Nephron progenitor cell (in vitro differentiated cells): ENCODE data around the gene SMYD2.

Source experiments
- DNase-seq: peaks from one replicate; pipeline ENCODE4 v3.0.0; 2021
- H3K27ac Mint-ChIP-seq: 2 replicates; pipeline ENCODE4 v1.8.0; 2021; ENCODE audit warnings: mild to moderate bottlenecking, moderate library complexity, mixed read lengths
- H3K27me3 Mint-ChIP-seq: 2 replicates; pipeline ENCODE4 v1.8.0; 2021; ENCODE audit warnings: mild to moderate bottlenecking, low read depth, mixed read lengths; ENCODE audit not compliant: poor library complexity
- H3K36me3 Mint-ChIP-seq: 2 replicates; pipeline ENCODE4 v1.8.0; 2021; ENCODE audit warnings: low read depth, mixed read lengths
- H3K4me1 Mint-ChIP-seq: 2 replicates; pipeline ENCODE4 v1.8.0; 2021; ENCODE audit warnings: mixed read lengths
- H3K4me3 Mint-ChIP-seq: 2 replicates; pipeline ENCODE4 v1.8.0; 2021; ENCODE audit warnings: mild to moderate bottlenecking, moderate library complexity, mixed read lengths
- H3K9me3 Mint-ChIP-seq: 2 replicates; pipeline ENCODE4 v1.8.0; 2021; ENCODE audit warnings: mild to moderate bottlenecking, moderate library complexity, mixed read lengths
- CTCF ChIP-seq: fragments of 200-600 bp; sonication (generic); IDR thresholded peaks from 2 replicates; pipeline ENCODE4 v1.5.0; 2021; ENCODE audit warnings: antibody characterized with exemption

The SMYD2 gene

DNA sequence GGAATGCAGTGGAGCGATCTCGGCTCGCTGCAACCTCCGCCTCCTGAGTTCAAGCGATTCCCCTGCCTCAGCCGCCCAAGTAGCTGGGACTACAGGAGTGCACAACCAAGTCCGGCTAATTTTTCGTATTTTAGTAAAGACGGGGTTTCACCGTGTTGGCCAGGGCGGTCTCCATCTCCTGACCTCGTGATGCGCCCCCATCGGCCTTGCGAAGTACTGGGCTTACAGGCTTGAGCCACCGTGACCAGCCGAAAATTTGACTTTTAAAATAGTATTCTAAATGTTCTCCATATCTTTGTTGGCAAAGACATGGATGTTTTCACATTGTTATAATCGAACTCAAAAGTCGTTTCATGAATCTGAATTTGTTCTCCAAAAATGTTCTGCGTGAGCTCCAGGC lies 36.7 kb upstream of the SMYD2 start:
- H3K4me3 Mint-ChIP-seq: no peak overlapping the region
- DNase-seq: no peak
- H3K9me3 Mint-ChIP-seq: no peaks in the 10 kb centered on the region
- no peaks in the 10 kb centered on the region for H3K36me3 Mint-ChIP-seq
- no peak overlapping the region for H3K27ac Mint-ChIP-seq
- H3K4me1 Mint-ChIP-seq: peaks cover 39% of the 10 kb centered on the region
- peaks cover 3% of the 10 kb centered on the region for H3K27me3 Mint-ChIP-seq
- no peak for TF ChIP-seq CTCF

DNA sequence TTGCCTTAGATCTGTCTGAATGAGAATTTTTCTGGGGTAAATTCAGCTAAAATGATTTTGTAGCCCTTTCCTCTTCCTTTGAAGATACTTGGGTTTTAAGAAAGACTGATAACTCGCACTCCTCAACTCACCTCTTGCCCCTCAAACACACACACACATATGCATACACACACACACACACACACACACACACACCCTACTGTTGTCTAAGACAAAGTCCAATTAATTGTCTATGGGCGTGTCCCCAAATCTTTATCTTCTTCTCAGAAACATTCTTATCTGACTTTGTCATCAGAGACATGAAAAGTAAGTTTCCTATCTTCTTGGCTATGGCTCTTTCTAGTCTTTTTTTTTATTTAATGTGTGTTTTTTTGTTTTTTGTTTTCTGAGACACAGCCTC lies 36.1 kb upstream of the SMYD2 start:
- peaks cover 3% of the 10 kb centered on the region for H3K27me3 Mint-ChIP-seq
- peaks cover 42% of the 10 kb centered on the region for H3K4me1 Mint-ChIP-seq
- no peak for TF ChIP-seq CTCF
- H3K9me3 Mint-ChIP-seq: no peaks in the 10 kb centered on the region
- no peak overlapping the region for H3K4me3 Mint-ChIP-seq
- peak overlapping the region; percentile 43 for H3K27ac Mint-ChIP-seq
- no peaks in the 10 kb centered on the region for H3K36me3 Mint-ChIP-seq
- no peak for DNase-seq

GRCh38 chr1:214247501-214248041 lies 33.4 kb upstream of the SMYD2 start:
- no peak for TF ChIP-seq CTCF
- H3K4me3 Mint-ChIP-seq: no peak overlapping the region
- no peak for DNase-seq
- peak overlapping the region; percentile 76 for H3K27ac Mint-ChIP-seq
- H3K27me3 Mint-ChIP-seq: peaks cover 3% of the 10 kb centered on the region
- H3K9me3 Mint-ChIP-seq: no peaks in the 10 kb centered on the region
- H3K36me3 Mint-ChIP-seq: no peaks in the 10 kb centered on the region
- peaks cover 47% of the 10 kb centered on the region for H3K4me1 Mint-ChIP-seq

- peaks cover 45% of the 10 kb centered on the region for H3K4me1 Mint-ChIP-seq
- TF ChIP-seq CTCF: no peak
- H3K9me3 Mint-ChIP-seq: no peaks in the 10 kb centered on the region
- H3K36me3 Mint-ChIP-seq: no peaks in the 10 kb centered on the region
- DNase-seq: no peak
- peaks cover under 1% of the 10 kb centered on the region for H3K27me3 Mint-ChIP-seq
- peak overlapping the region; percentile 19 for H3K4me3 Mint-ChIP-seq
- peak overlapping the region; percentile 19 for H3K27ac Mint-ChIP-seq
Observed at GRCh38 chr1:214248311-214249085, 32.5 kb upstream of the SMYD2 start.

- no peak overlapping the region for H3K27ac Mint-ChIP-seq
- peaks cover 38% of the 10 kb centered on the region for H3K4me1 Mint-ChIP-seq
- no peak for TF ChIP-seq CTCF
- H3K9me3 Mint-ChIP-seq: no peaks in the 10 kb centered on the region
- no peaks in the 10 kb centered on the region for H3K27me3 Mint-ChIP-seq
- no peak for DNase-seq
- no peaks in the 10 kb centered on the region for H3K36me3 Mint-ChIP-seq
- no peak overlapping the region for H3K4me3 Mint-ChIP-seq
Observed at GRCh38 chr1:214249651-214250050, 31.3 kb upstream of the SMYD2 start.

DNA sequence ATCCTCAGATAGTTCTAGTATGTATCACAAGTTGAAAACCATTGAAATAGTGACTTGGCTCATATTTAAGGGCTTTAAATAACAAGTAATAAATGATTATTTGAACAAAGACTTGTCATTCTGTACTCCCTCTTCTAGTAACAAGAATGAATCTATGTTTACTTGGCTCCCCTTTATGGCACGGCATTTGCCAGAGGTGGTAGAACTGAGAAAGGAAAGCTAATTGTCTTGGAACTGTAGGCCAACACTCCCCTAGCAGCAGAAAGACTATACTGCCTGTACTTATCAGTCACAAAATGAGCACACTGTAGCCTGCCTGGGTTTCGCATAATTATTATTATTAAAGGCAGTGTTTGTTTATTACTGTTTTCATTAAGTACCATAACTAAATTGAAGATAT lies 29.6 kb upstream of the SMYD2 start:
- Mint-ChIP-seq H3K9me3 (peaks cover 11% of the 10 kb centered on the region), H3K4me3 (no peak overlapping the region), H3K4me1 (peaks cover 27% of the 10 kb centered on the region), H3K27me3 (no peaks in the 10 kb centered on the region), H3K36me3 (no peaks in the 10 kb centered on the region), H3K27ac (no peak overlapping the region)
- no peak for TF ChIP-seq CTCF
- DNase-seq: no peak
